GM19372 (cell line): ENCODE measurements around the gene ULBP1.
"Not testable (repeated sequence)": the region's sequence is repeated elsewhere in the genome, so short reads cannot be mapped to it uniquely, and the experiment has no call there.

Source experiments
- ATAC-seq: cut with Tn5 transposase; IDR thresholded peaks from one replicate; pipeline ENCODE4 v1.9.1; 2021; ENCODE audit warnings: mild to moderate bottlenecking, low read depth, moderate library complexity; ENCODE audit not compliant: unreplicated experiment

Gene ULBP1

DNA sequence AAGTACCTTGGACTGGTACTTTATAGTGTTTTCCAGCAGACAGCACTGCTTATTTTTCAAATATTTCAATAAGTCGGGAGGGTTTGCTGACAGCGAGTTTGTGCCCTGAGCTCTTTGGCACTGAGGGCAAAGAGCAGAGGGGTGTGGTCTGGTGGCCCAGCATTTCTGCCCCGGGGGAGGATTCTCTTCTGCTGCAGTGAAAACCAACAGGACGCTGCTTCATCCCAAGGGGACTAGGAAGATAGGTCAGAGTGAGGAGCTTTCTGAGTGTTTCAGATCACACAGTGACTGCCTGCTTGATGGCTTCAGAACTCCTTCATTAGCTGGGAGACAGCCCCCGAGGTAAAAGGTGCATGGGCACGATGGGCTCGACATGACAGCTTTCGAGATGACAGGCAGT lies 13.3 kb upstream of the ULBP1 start:
- ATAC-seq = no peak

DNA sequence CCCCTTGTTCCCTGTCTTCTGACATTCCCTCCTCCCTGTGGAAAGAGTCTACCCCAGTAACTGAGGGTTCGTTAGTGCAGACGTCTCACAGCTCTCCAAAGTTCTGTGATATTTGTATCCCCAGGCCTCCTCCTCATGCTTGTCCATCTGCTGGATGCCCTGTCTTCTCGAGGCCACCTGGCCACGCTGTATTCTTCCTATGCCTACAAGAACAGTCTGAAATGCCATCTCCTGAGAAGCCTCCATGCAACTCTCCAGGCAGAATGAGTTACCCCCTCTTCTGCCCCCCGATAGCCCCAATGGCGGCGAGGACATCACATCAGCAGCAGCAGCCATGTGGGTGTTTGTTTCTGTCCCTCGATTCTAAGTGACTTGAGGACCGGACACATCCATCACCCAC lies 12.6 kb upstream of the ULBP1 start:
- ATAC-seq = no peak

DNA sequence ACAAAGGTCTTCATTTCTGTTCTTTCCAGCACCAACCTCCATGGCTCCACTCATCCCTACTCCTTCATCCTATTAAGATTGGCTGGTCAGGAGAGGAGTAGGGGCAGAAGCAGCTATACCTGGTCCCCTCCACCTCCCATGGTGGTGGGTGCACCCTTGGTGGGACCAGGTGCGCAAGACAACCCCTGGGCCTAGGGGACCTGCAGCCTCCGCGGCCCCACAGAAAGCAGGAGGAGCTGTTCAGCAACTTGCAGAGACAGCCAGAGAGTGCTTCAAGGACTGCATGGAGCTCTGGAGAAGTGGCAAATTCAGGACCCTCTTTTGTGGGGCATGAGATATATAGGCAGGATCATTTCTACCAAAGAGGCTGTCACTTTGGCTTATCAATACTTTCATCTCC lies 12.1 kb upstream of the ULBP1 start:
- ATAC-seq = no peak

DNA sequence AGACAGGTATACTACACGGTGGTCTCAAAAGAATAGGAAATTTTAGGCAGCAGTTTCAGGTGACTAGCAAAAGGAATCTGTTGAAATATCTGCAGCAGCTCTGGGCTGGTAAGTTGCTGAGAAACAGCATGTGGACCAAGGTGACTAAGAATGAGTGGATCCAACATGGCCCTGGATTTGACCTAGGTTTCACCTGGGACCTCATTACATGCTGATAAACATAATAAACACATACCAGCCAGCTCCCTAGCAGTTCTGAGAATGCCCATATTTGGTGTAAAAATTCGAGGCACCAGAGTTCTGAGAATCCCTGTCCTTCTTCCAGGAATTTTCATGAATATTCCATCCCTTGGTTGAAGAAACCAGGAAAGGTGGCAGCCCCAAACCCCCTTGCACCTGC lies 10.4 kb upstream of the ULBP1 start:
- ATAC-seq = not testable (repeated sequence)

DNA sequence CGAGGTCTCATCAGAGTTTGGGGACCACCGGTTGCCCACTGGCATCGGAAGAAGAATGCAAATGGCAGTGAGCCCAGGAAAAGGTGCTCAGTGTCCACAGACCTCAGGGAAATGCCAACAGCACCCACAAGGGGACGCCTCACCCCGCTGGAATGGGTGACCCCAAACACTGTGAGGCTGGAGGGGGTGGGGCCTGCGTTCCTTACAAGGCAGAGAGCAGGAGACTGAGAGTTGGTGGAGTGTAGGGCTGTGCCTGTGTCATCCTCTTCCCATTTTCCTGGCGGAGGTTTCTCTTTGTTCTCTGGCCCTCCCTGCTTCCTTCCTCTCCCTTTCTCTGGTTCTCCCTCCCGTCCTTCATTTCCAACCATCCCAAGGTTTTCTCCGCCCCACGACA lies 9.8 kb upstream of the ULBP1 start:
- not testable (repeated sequence) for ATAC-seq

DNA sequence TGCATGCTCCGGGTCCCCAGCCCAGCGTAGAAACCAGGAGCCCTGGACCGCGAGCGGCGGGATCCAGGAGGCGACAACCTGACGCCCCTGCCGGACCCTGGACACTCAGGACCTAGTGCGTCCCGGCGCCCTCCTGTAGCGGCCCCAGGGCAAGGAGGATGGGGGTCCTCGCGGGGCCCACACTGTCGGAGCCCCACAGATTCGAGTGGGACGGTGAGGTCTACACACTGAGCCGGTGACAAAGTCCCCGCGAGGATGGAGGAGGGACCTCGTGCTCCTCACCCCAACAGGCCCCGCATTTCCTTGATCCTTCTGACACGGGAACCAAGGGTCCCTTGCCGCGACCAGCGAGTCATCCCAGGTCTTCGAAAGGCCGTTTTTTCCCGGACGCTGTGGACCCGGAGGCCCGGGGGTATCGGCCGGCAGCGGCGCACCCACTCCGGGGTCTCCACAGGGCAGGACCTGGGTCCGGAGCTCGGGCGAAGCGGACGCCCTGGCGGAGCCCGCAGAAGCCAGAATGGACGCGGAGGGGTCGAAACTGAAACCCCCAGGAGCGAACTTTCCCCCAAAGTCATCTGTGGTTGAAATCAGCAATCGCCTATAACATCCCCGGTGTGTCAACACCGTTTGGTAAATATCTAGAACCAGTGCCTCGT lies 9.3 kb upstream of the ULBP1 start:
- not testable (repeated sequence) for ATAC-seq

DNA sequence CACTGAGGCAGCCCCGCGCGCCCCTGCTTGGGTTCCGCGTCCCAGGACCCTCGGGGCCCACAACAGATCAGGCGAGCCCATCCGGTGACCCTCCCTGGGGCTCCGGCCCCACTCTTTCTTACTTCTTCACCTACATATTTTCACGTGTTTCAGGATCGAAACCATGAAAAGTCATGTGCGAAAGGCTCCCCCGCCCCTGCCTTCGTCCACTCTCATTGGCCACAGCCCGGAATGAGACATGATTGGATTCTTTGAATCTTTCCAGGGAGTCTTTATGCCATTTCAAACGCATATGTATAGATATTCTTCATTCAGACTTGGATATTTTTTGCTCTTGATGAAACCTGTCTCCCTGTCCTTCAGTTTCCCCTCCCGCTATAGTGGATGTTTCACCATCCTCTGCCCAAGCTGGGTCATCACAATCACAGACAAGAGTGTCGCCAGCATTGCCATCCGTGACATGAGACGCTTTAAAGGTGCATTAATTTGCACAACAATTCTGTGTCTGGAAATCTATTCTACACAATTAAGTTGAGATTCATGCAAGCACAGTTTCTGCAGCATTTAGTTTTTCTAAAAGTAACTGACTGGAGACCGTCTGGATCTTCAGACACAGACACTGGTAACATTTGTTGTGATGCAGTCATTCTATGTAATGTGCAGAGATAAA lies 8.6 kb upstream of the ULBP1 start:
- ATAC-seq = not testable (repeated sequence)

DNA sequence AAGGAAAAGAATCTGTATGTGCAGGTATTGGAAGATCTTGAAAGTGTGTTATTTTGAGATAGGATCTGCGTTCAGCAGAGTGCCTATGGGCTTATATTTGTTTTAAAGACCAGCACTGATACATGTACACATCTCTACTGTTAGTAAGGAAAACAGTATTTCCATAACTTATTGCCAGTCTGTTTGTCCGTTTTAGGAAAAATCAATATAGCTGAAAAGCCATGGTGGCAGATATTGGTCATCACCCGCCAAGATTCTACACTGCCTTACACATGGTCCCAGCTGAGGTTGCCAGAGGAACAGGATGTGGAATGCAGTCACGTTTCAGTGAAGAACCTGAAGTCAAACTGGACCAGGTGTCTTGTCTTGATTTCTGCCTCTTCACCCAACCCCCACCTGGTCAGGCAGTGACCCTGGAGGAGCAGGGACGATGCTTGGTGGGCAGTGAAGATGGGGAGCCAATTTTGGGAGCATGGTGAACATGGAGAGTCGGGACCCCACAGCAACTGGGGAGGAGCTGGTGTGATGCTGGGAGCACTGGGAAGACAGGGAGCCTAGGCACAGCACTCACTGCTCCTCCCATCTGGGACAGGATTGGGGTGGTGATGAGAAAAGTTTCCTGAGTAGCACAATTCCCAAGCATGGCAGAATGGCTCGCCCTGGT lies 8.0 kb upstream of the ULBP1 start:
- not testable (repeated sequence) for ATAC-seq

DNA sequence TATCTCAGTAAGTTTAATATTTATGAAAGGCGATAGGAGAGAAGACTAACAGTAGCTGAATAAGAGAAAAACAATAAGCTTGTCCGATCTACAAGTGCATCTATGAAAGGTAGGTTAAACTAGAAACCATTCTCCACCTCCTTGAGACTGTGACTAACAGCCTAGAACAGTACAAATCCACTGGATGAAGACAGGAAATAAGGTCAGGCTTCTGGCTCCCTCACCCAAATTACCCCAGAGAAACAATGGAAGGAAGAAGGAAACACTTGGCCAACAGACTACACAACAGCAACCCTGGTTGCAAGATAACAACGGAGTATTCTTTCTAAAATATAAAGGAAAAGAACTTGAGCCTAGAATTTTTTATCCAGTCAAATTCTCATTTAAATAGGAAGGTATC lies 5.6 kb upstream of the ULBP1 start:
- ATAC-seq = not testable (repeated sequence)

DNA sequence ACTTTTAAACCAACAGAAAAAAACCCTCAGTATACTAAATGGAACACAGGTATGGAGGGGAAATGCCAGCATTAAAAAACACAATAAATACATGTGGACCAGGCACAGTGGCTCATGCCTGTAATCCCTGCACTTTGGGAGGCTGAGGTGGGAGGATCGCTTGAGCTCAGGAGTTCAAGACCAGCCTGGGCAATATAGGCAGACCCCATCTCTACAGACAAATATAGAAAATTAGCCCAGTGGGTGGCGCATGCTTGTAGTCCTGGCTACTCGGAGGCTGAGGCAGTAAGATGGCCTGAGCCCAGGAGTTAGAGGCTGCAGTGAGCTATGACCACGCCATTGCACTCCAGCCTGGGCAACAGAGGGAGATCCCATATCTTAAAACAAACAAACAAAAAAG lies 3.9 kb upstream of the ULBP1 start:
- ATAC-seq = not testable (repeated sequence)

DNA sequence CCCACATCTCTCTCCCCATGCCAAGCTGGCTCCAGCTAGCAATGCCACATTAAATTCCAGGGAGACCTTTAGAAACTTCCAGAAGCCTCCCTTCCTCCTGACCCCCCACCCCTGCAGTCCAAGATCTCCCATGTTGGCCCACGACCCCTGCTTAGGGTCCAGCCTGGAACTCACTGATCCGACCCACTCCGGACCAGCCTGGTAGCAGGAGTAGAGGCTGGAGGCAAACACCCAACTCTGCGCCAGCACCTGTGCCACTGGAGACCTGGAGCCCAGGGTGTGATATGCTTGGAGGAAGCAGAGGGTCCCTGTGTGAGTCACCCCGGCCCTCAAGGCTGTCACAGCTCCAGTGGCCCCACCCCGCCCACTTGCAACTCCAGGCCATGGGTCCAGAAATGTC lies 3.3 kb upstream of the ULBP1 start:
- no peak for ATAC-seq

DNA sequence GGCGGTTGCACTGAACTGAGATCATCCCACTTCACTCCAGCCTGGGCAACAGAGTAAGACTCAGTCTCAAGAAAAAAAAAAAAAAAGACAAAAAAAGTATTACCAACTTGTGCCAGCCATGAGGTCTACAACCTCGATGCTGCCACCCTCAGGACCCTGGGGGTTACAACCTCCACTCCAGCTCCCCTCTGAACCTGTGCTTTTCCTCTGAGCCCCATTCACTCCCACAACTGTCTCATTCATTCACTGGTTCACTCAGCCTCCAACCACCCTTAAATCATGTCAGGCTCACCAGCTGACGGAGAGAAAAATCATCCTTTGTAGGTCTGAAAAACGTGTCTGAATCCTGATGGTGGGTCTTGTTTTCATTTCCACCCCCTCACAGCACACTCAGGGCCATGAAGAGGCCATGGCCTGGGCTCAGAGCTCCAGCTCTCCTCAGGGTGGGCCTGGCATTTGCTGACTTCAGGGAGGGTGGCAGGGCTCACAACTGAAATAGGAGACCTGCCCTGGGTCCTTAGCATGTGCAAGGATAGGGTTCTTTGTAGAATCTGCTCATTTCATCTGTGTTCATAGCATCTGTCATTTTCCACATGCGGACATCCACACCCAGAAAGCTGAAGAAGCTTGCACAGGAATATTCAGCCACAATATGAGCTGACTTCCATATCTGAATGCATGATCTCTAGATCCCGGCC lies 1.9 kb upstream of the ULBP1 start:
- no peak for ATAC-seq

DNA sequence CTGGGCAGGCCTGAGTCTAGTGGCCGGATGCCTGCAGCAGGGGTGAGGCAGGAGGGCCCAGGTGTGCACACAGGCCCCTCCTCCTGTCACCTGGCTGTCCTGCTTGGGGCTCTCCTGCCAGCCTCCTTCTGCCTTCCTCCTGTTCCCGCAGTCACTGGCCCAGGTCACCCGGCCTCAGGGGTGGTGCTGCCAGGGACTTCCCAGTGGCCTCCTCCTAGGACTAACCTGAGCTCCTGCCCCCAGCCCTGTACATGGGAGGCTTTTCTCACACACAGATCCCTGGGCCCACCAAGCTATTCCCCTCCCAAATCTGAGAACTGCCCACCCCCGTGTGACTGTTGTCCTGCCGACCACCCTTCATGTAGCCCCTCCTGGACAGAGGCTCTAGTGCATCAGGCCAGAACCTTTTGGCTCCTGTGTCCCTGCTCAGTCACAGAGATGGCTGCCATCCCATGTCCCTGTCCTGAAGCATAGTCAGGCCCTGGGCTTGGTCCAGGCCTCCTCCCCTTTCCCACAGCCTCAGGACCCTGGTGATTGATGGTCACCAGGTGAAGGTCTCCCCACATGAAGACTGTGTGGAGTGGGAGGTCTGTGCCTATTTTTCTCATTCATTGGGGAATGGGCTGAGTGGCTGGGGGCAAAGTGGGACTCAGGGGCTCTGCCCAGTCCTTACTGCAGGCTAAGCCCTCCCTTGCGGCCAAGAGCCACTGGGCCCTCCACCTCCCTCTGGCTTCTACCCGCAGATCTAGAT lies 1.1 kb upstream of the ULBP1 start:
- ATAC-seq = no peak

DNA sequence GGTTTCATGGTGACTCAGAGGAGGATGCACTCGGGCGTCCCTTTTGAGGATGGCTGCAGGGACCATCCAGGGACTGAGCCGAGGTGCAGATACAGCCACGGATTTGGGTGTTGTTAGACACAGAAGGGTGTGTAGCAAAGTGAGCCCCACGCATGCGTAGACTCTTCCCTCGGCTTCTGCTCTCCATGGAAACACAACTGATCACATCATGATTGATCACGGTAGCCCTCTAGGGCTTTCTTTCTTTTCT lies 606 bp upstream of the ULBP1 start:
- no peak for ATAC-seq

DNA sequence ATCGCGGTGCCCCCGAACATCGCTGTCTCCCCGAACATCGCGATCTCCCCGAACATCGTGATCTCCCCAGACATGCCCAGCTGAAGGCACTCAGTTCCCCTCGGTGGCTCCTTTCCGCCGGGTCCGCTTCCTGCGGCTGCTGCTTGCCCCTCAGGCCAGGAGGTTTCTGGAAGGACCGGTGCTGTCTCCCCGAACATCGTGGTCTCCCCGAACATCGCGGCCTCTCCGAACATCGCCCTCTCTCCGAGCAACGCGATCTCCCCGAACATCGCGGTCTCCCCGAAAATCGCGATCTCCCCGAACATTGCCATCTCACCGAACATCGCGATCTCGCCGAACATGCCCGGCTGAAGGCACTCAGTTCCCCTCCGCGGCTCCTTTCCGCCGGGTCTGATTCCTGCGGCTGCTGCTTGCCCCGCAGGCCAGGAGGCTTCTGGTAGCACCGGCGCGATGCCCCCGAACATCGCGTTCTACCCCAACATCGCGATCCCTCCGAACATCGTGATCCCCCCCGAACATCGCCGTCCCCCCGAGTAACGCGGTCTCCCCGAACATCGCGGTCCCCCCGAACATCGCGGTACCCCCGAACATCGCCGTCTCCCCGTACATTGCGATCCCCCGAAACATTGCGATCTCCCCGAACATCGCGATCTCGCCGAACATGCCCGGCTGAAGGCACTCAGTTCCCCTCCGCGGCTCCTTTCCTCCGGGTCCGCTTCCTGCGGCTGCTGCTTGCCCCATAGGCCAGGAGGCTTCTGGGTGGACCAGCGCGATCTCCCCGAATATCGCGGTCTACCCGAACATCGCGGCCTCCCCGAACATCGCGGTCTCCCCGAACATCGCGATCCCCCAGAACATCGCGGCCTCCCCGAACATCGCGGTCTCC lies 808 bp downstream of the ULBP1 start:
- no peak for ATAC-seq

DNA sequence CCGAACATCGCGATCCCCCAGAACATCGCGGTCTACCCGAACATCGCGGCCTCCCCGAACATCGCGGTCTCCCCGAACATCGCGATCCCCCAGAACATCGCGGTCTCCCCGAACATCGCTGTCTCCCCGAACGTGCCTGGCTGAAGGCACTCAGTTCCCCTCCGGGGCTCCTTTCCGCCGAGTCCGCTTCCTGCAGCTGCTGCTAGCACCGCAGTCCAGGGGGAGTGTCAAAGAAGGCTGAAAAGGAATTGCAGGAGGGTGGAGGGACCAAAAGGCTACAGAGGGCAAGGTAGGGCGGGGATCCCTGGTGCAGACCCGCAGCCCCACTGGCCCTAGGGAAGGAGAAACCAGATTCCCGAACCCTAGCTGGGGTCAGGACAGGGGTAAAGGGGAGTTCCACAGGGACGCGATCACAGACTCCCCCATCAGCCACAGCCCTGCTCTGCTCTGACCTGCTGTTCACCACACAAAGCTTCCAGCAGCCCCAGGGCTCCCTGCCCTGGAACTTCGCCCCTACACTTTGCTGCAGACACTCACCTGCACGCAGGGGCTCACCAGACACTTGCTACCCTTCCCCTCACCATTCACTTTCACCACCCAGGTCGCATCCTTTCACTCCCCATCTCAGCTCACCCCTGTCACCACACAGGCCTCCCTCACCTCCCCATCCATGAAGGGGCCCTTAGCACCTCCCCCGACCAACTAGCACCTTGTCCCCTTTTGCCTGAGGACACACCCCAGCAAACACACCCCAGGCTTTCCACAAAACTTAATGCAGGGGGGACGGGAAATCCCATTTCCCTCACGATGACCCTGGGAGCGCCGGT lies 1.7 kb downstream of the ULBP1 start:
- ATAC-seq = no peak

DNA sequence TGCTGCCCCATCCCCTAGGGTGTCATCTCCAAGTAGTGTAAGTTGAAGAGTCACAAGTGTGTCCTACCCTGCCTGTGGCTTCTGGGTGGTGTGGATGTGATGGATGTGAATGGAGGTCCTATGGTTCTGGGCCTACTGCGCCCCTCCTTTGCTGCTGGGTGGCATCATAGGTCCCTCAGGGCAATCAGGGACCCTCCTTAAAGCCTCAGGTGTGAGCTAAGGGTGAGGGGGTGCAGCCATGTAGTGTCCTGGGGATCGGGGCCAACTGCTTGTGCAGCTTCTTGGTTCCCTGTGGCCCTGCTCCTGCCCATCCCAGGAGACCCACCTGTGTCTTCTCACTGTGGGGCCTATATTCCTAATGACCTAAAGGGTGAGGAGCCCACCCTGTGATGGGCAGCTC lies 2.6 kb downstream of the ULBP1 start:
- not testable (repeated sequence) for ATAC-seq

DNA sequence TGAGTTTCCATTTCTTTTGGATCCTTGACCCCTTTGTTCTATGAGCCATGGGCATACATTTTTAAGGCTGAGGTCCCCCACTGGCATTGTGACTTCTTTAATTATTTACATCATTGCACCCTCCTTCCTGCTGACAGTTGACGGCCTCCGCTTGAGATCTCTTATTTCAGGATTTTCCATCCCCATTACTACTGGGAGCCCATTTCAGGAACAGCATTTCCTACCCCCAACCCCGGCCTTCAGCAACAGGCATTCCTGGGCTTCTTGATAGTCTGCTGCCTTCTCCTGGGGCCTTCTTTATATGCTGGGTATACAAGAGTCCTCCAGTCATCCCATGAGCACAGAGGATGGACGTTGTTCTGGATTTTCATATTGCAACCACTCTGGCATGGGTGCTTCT lies 3.8 kb downstream of the ULBP1 start:
- ATAC-seq = no peak

DNA sequence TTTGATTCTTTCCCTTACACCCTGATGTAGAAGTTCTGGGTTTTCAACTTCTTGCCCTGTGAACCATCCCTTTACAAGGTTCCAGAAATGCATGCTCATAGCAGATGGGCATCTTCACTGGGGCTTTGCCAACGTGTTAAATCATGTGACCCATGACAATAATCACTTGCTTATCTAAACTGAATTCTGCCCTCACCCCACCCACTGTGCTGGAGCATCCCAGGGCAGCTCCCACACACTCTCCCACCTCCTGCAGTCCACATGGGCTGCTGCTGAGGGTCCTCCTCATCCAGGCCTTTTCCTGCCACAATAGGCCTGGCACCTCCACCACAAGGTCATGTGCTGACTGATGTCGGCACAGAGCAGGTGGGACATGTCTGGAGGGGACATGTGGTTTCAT lies 4.3 kb downstream of the ULBP1 start:
- not testable (repeated sequence) for ATAC-seq
